NCI-H2029 treated with DMSO at 0.1 percent for 48 hours (cell line): ENCODE data around the gene CCK.

Source experiments
- DNase-seq: peaks from one replicate; lab custom pipeline; 2025; lab: John Stamatoyannopoulos, UW

Gene CCK

GRCh38 chr3:42269647-42270046 lies 3.7 kb upstream of the CCK start:
- DNase-seq = no peak

GRCh38 chr3:42267878-42268277 lies 1.9 kb upstream of the CCK start:
- DNase-seq = no peak

GRCh38 chr3:42265059-42265991 lies 660 bp downstream of the CCK start:
- DNase-seq = no peak

GRCh38 chr3:42264399-42265058 lies 1.5 kb downstream of the CCK start:
- peak; percentile 17 for DNase-seq

- no peak for DNase-seq
These were observed 2.3 kb downstream of the CCK start for GRCh38 chr3:42263354-42264346.

- no peak for DNase-seq
These were observed 3.5 kb downstream of the CCK start for GRCh38 chr3:42262525-42262924.

- no peak for DNase-seq
These were observed 9.0 kb downstream of the CCK start for GRCh38 chr3:42257007-42257406.

GRCh38 chr3:42256135-42256819 lies 9.7 kb downstream of the CCK start:
- no peak for DNase-seq

- no peak for DNase-seq
These were observed 11.4 kb downstream of the CCK start for GRCh38 chr3:42254566-42254965.

- no peak for DNase-seq
These were observed 15.2 kb downstream of the CCK start for GRCh38 chr3:42250761-42251160.

- peak; percentile 66 for DNase-seq
These were observed 18.4 kb downstream of the CCK start for GRCh38 chr3:42247576-42248027.

GRCh38 chr3:42246091-42246490 lies 19.9 kb downstream of the CCK start:
- DNase-seq = no peak

GRCh38 chr3:42236611-42237010 lies 29.4 kb downstream of the CCK start:
- DNase-seq = no peak

- DNase-seq = no peak
These were observed 30.5 kb downstream of the CCK start for GRCh38 chr3:42235532-42235931.

- no peak for DNase-seq
These were observed 35.1 kb downstream of the CCK start for GRCh38 chr3:42230860-42231259.

- peak; percentile 27 for DNase-seq
These were observed 35.9 kb downstream of the CCK start for GRCh38 chr3:42229942-42230688.

GRCh38 chr3:42229266-42229941 lies 36.6 kb downstream of the CCK start:
- DNase-seq = no peak

- DNase-seq = no peak
These were observed 37.2 kb downstream of the CCK start for GRCh38 chr3:42228796-42229195.

- peak; percentile 94 for DNase-seq
These were observed 39.2 kb downstream of the CCK start for GRCh38 chr3:42226470-42227425.
